GM13977 (cell line): ENCODE data around the gene BRI3.

Experiments used
- DNase-seq: peaks from one replicate; pipeline ENCODE4 v3.0.0; 2012; ENCODE audit warnings: low spot score
- in situ Hi-C: fragments of 300-500 bp; cut with MboI; formaldehyde crosslinking; loops from one replicate; pipeline ENCODE4 v1.12.0; 2022; ENCODE audit warnings: low sequenced_read_pairs, low pct_unique_long_range_greater_than_20kb, mixed read lengths, inconsistent platforms; ENCODE audit not compliant: unreplicated experiment
- TF ChIP-seq, protein P1 (sequence below): IDR thresholded peaks from 2 replicates; pipeline ENCODE4 v1.5.1; 2012; ENCODE audit warnings: mild to moderate bottlenecking, control low read depth; ENCODE audit not compliant: insufficient read depth; ENCODE audit errors: extremely low read depth, missing control alignments

BRI3 gene

DNA sequence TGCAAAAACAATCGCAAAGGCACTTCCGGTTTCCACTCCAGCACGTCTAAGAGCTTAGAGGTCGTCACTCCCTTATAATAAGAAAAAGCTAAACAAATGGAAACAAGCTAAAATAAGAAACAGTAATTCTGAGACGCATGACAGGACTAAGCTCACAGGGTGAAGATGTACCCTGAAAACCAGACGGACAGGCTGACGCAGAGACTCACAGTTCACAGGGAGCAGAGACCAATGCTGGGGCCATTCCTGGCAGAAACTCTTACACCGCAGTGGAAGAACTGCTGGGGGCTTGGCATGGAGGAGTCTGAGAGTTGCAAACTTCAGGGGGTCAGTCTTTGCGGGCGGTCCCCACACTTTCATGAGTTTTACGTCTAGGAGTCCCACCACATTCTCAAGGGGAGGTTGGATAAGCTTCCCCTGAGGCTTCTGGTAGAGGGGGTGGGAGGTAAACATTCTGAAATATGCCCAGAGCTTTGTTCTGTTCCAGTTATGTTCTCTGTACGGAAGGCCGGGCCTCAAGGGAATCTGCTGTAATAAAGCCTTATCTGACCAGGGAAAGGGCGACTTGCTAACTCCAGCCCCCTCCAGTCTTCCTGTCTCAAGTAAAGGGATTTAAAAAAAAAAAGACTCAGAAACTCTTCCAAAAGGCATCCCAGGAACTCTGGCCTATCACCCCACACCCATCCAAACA, 47.8 kb downstream of the BRI3 start:
- in situ Hi-C loops = no loop called here
- DNase-seq = no peak
- TF ChIP-seq, protein P1, sequence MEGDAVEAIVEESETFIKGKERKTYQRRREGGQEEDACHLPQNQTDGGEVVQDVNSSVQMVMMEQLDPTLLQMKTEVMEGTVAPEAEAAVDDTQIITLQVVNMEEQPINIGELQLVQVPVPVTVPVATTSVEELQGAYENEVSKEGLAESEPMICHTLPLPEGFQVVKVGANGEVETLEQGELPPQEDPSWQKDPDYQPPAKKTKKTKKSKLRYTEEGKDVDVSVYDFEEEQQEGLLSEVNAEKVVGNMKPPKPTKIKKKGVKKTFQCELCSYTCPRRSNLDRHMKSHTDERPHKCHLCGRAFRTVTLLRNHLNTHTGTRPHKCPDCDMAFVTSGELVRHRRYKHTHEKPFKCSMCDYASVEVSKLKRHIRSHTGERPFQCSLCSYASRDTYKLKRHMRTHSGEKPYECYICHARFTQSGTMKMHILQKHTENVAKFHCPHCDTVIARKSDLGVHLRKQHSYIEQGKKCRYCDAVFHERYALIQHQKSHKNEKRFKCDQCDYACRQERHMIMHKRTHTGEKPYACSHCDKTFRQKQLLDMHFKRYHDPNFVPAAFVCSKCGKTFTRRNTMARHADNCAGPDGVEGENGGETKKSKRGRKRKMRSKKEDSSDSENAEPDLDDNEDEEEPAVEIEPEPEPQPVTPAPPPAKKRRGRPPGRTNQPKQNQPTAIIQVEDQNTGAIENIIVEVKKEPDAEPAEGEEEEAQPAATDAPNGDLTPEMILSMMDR = no peak

DNA sequence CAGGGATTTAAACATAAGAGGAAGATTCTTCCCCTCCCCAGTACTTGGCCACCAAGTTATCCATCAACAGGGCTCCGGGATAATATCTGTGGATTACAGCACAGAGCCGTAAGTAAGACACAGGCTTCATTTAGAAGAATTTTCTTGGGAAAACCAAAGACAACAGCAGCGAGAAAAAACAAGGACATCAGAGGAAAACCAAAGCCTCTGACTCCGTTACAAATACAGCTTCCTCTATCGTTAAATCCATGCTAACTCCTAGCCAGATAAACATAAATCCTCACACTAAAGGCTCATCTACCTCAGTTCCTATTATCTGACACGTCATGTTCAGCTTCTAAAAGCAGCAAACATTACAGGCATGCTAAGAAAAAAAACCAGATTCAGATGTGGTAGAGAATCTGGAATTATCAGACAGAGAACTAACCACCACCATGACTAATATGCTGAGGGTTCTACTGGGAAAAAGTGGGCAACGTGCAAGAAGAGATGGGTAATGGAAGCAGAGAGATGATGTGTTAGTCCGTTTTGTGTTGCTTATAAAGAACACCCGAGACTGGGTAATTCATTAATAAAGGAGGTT, 48.4 kb downstream of the BRI3 start:
- TF ChIP-seq, protein P1 = no peak
- in situ Hi-C loops = no loop called here
- DNase-seq = no peak

DNA sequence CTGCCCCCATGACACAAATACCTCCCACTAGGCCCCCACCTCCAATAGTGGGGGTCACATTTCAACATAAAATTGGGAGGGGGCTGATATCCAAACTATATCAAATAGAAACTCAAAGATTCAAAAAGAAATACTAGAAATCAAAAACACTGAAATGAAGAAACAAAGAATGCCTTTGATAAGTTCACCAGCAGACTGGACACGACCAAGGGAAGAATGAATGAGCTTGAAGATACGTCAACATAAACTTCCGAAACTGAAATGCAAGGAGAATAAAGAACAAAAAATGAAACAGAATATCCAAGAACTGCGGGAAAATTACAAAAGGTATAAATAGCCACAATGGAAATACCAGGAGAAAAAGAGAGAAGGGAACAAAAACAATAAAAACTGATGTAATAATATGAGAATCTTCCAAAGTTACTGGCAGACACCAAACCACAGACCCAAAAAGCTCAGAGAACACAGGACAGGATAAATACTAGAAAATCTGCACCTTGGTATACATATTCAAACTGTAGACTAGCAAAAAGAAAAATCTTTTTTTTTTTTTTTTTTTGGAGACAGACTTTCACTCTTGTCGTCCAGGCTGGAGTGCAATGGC, 49.5 kb downstream of the BRI3 start:
- TF ChIP-seq, protein P1 = no peak
- no peak for DNase-seq
- in situ Hi-C loops = no loop called here

DNA sequence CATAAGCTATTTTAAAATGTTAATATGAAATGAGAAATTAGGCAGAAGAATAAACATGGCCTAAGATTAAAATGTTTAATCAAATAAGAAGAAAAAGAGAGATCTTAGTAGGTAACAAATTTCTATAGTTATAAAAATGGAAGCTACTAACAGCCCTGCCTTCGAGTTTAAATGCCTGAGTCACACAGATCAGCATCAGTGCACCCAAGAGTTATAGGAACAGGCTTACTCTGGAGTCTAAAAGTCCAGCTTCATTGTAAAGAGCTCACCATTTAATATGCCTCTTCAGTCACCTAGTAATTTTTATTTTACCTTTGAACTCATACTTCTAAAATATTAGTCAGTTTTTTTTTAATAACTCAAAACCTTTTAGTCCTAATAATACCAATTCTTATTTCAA, 52.6 kb downstream of the BRI3 start:
- DNase-seq = no peak
- in situ Hi-C loops = no loop called here
- TF ChIP-seq, protein P1 = no peak

DNA sequence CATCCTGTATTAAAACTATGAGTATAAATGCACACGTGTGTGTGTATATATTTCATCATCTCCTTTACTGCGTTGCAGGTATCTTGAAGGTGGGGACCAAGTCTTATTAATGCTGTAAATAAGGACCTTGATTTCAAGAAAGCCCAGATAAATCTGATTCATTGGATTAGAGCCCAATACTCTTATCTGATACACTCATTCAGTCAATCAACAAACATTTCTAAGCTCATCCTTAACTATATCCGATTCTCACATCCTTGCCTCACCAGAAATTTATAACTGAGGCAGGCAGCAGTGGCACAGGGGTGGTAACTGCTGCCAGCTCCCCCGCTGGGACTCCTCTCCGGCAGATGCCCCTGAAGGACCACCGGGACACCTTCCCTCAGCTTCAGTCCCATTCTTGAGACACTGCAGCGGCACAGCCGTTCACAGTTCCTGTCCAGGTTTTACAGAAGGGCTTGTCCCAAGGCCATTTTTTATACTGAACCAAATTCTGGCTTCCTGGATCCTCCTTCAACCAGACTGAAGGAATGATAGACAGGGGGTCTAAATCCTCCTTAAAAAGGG, 54.0 kb downstream of the BRI3 start:
- in situ Hi-C loops = no loop called here
- TF ChIP-seq, protein P1 = no peak
- no peak for DNase-seq

DNA sequence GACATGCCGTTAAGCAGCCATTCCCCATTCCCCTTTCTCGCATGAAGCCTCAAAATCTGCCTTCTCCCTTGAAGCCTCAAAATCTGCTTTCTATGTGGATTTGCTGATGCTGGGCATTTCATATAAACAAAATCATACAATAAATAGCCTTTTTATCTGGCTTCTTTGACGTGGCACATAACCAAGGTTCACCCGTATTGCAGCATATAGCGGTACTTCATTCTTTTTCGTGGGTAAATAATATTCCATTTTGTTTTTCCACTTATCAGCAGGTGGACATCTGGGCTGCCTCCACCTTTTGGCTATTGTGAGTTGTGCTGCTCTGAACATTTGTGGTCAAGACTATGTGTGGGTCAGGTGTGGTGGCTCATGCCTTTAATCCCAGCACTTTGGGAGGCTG, 57.0 kb downstream of the BRI3 start:
- in situ Hi-C loops = no loop called here
- DNase-seq = no peak
- TF ChIP-seq, protein P1 = no peak
